ENCODE results near the gene CEP170B. TPM values are rescaled to one million over a fixed set of nuclear protein-coding genes. Genes with fewer than 3 reads are reported as not detected.

Gene CEP170B
- total and polyA plus RNA-seq, 2 donors (not counting 3 experiments of a cell fraction or from before 2014, with no cell fraction given), result 13.9 to 38.6 TPM

DNA sequence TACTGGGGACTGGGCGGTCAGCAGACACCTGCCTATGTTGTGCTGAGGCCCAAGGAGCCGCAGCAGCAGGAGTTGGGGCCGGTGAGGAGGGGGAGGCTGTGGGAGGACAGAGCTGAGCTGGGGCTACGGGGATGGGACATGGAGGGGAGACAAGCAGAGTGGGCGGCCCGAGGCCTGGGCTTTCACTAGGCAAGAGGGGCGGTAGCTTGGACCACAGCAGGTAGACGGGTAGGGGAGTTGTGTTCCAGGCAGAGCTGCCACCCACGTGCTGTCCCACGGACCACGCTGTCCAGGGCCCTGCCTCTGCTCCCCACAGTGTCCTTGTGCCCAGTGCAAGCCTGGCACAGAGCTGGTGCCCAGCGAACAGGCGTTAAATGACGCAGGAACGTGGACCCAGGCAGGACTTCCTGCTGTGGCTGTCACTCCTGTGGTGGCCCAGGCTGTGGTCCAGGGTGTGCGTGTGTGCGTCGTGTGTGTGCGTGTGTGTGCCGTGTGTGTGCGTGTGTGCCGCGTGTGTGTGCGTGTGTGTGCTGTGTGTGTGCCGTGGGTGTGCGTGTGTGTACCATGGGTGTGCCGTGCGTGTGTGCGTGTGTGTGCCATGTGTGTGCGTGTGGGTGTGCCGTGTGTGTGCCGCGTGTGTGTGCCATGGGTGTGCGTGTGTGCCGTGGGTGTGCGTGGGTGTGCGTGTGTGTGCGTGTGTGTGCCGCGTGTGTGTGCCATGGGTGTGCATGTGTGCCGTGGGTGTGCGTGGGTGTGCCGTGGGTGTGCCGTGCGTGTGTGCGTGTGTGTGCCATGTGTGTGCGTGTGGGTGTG is 6.8 kb downstream of the CEP170B start:
- H3K27me3 ChIP-seq (ENCODE audit: control insufficient read depth in 2 of 2, insufficient read depth in 2 of 2, low read length in 2 of 2), result no peaks in the 10 kb centered on the region
- ChIA-PET CTCF (interaction anchor here (3.4 kb wide), 1 partner anchor 103 kb away, joined by 11 read pairs; no protein-coding TSS in a partner anchor), POLR2A (no interaction called here)
- H3K79me2 ChIP-seq (ENCODE audit: control insufficient read depth, insufficient read depth, low read length), result peaks cover 13% of the 10 kb centered on the region
- no peaks in the 10 kb centered on the region for H3K36me3 ChIP-seq (ENCODE audit: control insufficient read depth in 2 of 2, extremely low read depth in 1 of 2, insufficient read depth in 2 of 2, low read length in 2 of 2)
- BruUV-seq (replicated peaks), result no TSS peak
- H3K27ac ChIP-seq (ENCODE audit: insufficient read depth, low read depth, low read length), result no peak overlapping the region
- no peaks in the 10 kb centered on the region for H3K9me1 ChIP-seq (replicated peaks; ENCODE audit: control insufficient read depth, extremely low read depth, insufficient read depth, low read length)
- FAIRE-seq (no peak), DNase-seq (ENCODE audit: low read depth, low spot score) (no peak)
- H3K4me3 ChIP-seq (replicated peaks in 1 of 3; ENCODE audit: insufficient read depth in 1 of 3, low read depth in 1 of 3, low read length in 3 of 3), result no peak overlapping the region
- intact Hi-C loops (cut with micrococcal nuclease), result no loop called here
- H3K9me3 ChIP-seq (replicated peaks; ENCODE audit: control insufficient read depth, insufficient read depth, low read length), result no peaks in the 10 kb centered on the region
- no peaks in the 10 kb centered on the region for H4K20me1 ChIP-seq (replicated peaks; ENCODE audit: control insufficient read depth, extremely low read depth, insufficient read depth, low read length)
- no peak overlapping the region for H3K9ac ChIP-seq (replicated peaks; ENCODE audit: extremely low read depth, insufficient read depth, low read length)
- no peak overlapping the region for H2AFZ ChIP-seq (ENCODE audit: low read depth, low read length)
- H3K4me2 ChIP-seq (ENCODE audit: insufficient read depth, low read length), result no peak overlapping the region
- dilution Hi-C loops (cut with MboI; ENCODE audit: extremely low pct_ligation_motif_present, low sequenced_read_pairs), result no loop called here
- H3K4me1 ChIP-seq (ENCODE audit: control insufficient read depth, extremely low read depth, insufficient read depth, low read length), result no peaks in the 10 kb centered on the region
- TF ChIP-seq POLR2AphosphoS5 (IDR thresholded peaks at IDR 0.05; ENCODE audit: insufficient read depth, low read depth, low read length) (no peak), GATA2 (IDR thresholded peaks at IDR 0.05; ENCODE audit: insufficient read depth, insufficient read length, low read depth, low read length) (no peak)
- TF ChIP-seq, protein P1, sequence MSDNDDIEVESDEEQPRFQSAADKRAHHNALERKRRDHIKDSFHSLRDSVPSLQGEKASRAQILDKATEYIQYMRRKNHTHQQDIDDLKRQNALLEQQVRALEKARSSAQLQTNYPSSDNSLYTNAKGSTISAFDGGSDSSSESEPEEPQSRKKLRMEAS (IDR thresholded peaks at IDR 0.05; ENCODE audit: insufficient read depth, insufficient read length), result no peak

DNA sequence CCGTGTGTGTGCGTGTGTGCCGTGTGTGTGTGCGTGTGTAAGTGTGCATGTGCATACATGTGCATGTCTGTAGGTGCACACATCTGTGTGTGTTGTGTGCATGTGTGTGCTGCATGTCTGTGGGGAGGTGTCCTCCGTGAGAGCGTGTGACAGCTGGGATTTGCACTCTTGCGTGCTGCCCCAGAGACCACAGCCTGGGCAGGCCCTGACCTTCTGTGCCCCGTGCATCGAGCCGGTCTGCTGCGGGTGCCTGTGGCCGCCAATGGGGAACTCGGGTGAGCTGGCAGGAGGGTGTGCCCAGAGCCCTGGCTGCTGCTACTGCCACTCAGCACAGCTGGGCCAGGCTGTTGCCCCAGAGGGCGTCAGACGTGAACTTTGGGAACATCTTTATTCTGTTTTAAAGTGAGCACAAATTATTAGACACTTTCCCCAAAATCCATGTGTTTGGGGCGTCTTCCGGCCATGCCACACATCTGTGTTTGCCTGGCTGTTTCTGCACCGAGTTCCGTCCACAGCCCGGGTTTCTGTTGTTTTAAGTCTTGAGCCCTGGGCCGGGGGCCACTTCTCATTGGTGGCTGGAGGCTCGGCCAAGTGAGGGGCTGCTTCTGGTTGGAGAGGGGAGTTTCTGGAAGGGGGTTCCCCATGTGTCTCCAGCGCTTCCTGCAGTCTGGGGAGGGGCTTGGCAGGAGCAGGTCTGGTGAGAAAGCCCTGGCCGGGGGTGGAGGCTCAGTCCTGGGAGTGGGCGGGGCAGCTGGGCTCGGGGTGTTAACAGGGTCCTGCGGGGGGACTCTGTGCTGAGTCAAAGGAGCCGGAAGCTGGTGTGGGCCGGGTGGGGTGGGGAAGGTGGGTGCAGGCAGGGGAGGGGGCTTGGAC is 7.6 kb downstream of the CEP170B start:
- intact Hi-C loops (cut with micrococcal nuclease), result no loop called here
- Histone ChIP-seq H3K79me2 (ENCODE audit: control insufficient read depth, insufficient read depth, low read length) (peaks cover 6% of the 10 kb centered on the region), H3K4me1 (ENCODE audit: control insufficient read depth, extremely low read depth, insufficient read depth, low read length) (no peaks in the 10 kb centered on the region), H3K27ac (ENCODE audit: insufficient read depth, low read depth, low read length) (no peak overlapping the region), H3K4me2 (ENCODE audit: insufficient read depth, low read length) (no peak overlapping the region), H3K9ac (replicated peaks; ENCODE audit: extremely low read depth, insufficient read depth, low read length) (no peak overlapping the region), H4K20me1 (replicated peaks; ENCODE audit: control insufficient read depth, extremely low read depth, insufficient read depth, low read length) (no peaks in the 10 kb centered on the region), H3K36me3 (ENCODE audit: control insufficient read depth in 2 of 2, extremely low read depth in 1 of 2, insufficient read depth in 2 of 2, low read length in 2 of 2) (peaks cover 0 to 2% of the 10 kb centered on the region in 2 experiments), H3K27me3 (ENCODE audit: control insufficient read depth in 2 of 2, insufficient read depth in 2 of 2, low read length in 2 of 2) (no peaks in the 10 kb centered on the region), H3K9me1 (replicated peaks; ENCODE audit: control insufficient read depth, extremely low read depth, insufficient read depth, low read length) (no peaks in the 10 kb centered on the region), H3K9me3 (replicated peaks; ENCODE audit: control insufficient read depth, insufficient read depth, low read length) (no peaks in the 10 kb centered on the region), H2AFZ (ENCODE audit: low read depth, low read length) (no peak overlapping the region), H3K4me3 (replicated peaks in 1 of 3; ENCODE audit: insufficient read depth in 1 of 3, low read depth in 1 of 3, low read length in 3 of 3) (no peak overlapping the region)
- no TSS peak for BruUV-seq (replicated peaks)
- FAIRE-seq (no peak), DNase-seq (ENCODE audit: low read depth, low spot score) (no peak)
- CTCF ChIA-PET, result no interaction called here
- dilution Hi-C loops (cut with MboI; ENCODE audit: extremely low pct_ligation_motif_present, low sequenced_read_pairs), result no loop called here
- POLR2A ChIA-PET, result no interaction called here
- TF ChIP-seq POLR2AphosphoS5 (IDR thresholded peaks at IDR 0.05; ENCODE audit: insufficient read depth, low read depth, low read length) (no peak), GATA2 (IDR thresholded peaks at IDR 0.05; ENCODE audit: insufficient read depth, insufficient read length, low read depth, low read length) (no peak), JUN (IDR thresholded peaks at IDR 0.05; ENCODE audit: borderline replicate concordance, insufficient read depth, insufficient read length, low read depth) (no peak), MYC (IDR thresholded peaks at IDR 0.05; ENCODE audit: low read depth, low read length) (no peak)
- TF ChIP-seq, protein P1 (IDR thresholded peaks at IDR 0.05; ENCODE audit: insufficient read depth, insufficient read length), result no peak
- TF ChIP-seq, protein P2, sequence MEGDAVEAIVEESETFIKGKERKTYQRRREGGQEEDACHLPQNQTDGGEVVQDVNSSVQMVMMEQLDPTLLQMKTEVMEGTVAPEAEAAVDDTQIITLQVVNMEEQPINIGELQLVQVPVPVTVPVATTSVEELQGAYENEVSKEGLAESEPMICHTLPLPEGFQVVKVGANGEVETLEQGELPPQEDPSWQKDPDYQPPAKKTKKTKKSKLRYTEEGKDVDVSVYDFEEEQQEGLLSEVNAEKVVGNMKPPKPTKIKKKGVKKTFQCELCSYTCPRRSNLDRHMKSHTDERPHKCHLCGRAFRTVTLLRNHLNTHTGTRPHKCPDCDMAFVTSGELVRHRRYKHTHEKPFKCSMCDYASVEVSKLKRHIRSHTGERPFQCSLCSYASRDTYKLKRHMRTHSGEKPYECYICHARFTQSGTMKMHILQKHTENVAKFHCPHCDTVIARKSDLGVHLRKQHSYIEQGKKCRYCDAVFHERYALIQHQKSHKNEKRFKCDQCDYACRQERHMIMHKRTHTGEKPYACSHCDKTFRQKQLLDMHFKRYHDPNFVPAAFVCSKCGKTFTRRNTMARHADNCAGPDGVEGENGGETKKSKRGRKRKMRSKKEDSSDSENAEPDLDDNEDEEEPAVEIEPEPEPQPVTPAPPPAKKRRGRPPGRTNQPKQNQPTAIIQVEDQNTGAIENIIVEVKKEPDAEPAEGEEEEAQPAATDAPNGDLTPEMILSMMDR (IDR thresholded peaks at IDR 0.05; ENCODE audit: extremely low read depth in 1 of 2, insufficient read depth in 1 of 2, low read depth in 1 of 2, low read length in 2 of 2), result no peak
